AG04450 (cell line): Measurements from ENCODE around the gene ESRRG. TPM values are rescaled to one million over a fixed set of nuclear protein-coding genes. Genes with fewer than 3 reads are reported as not detected.

Experiments
- CTCF ChIA-PET: fragments of 300-600, 350-600 bp; formaldehyde crosslinking; extraction: SDS; loops from one replicate; lab custom pipeline; 2022; ENCODE audit warnings: antibody characterized with exemption, inconsistent platforms; lab: Charles Lee
- POLR2A ChIA-PET: fragments of 350-600 bp; formaldehyde crosslinking; extraction: SDS; loops from one replicate; lab custom pipeline; 2021; ENCODE audit warnings: antibody characterized with exemption, inconsistent platforms; lab: Yijun Ruan, JAX
- DNase-seq: peaks from one replicate; pipeline ENCODE4 v3.0.0-alpha.2; 2011; ENCODE audit warnings: low read depth, low spot score
- H3K27ac ChIP-seq: one replicate; pipeline ENCODE4 v1.5.1; 2012; ENCODE audit warnings: low read depth, low read length, control low read depth
- H3K27me3 ChIP-seq: one replicate; pipeline ENCODE4 v1.6.0; 2012; ENCODE audit warnings: low read length; ENCODE audit not compliant: control insufficient read depth, insufficient read depth
- H3K4me3 ChIP-seq: 2 replicates; pipeline ENCODE4 v1.5.1; 2011; ENCODE audit warnings: mild to moderate bottlenecking, low read depth, low read length, control low read depth
- H3K9me3 ChIP-seq: 2 replicates; pipeline ENCODE4 v1.5.1; 2012; ENCODE audit warnings: low read length; ENCODE audit not compliant: control insufficient read depth, insufficient read depth
- polyA plus RNA-seq: library from polyadenylated mRNA; depleted of rRNA; stranded (reverse); fragments of >200 nt; gene quantifications from 2 replicates; pipeline ENCODE4 v1.2.3, GENCODE V29; 2011
- TF ChIP-seq, protein P1 (sequence below): IDR thresholded peaks from 2 replicates; pipeline ENCODE4 v1.5.1; 2011; ENCODE audit warnings: low read depth, low read length, control low read depth, inconsistent platforms

ESRRG gene
- polyA plus RNA-seq, 1 experiment = 0.22 TPM

DNA sequence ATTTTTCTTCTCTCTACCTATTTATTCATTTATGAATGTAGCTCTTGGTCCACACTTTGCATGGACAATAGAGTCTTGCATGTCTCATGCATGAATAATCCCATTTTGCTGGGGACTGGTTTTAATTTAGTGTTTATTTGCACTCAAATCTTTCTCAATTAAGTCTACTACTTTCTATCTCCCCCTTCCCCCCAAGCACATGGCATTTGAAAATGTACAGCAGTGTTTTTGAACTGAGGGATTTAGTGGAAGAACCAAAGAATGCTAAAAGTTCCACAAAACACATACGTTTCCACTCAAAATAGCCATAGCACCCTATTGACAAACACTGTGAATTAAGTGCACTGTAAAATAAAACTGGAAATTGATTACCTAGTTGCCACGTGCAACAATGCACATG lies 180.5 kb downstream of the ESRRG start:
- Histone ChIP-seq H3K4me3 (no peak overlapping the region), H3K9me3 (no peaks in the 10 kb centered on the region), H3K27me3 (no peaks in the 10 kb centered on the region), H3K27ac (no peak overlapping the region)
- TF ChIP-seq, protein P1, sequence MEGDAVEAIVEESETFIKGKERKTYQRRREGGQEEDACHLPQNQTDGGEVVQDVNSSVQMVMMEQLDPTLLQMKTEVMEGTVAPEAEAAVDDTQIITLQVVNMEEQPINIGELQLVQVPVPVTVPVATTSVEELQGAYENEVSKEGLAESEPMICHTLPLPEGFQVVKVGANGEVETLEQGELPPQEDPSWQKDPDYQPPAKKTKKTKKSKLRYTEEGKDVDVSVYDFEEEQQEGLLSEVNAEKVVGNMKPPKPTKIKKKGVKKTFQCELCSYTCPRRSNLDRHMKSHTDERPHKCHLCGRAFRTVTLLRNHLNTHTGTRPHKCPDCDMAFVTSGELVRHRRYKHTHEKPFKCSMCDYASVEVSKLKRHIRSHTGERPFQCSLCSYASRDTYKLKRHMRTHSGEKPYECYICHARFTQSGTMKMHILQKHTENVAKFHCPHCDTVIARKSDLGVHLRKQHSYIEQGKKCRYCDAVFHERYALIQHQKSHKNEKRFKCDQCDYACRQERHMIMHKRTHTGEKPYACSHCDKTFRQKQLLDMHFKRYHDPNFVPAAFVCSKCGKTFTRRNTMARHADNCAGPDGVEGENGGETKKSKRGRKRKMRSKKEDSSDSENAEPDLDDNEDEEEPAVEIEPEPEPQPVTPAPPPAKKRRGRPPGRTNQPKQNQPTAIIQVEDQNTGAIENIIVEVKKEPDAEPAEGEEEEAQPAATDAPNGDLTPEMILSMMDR = no peak
- CTCF ChIA-PET = no interaction called here
- POLR2A ChIA-PET = no interaction called here
- no peak for DNase-seq

DNA sequence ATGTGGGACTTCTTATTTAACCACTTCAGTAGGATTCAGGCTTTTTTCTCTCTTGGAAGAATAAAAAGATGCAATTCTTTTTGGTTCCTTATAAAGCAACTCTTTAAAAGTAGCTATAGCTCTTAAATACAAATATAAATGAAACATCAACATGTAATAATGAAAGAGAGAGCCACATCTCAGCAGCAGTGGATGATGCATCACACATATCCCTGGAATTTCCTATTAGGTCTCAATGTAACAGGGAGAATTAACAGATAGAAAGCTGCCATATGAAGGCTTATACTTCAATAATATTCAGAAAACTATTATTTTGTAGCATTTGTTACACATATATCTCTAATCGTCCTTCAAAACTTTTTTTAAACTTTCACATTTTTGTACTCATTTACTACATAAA lies 181.0 kb downstream of the ESRRG start:
- Histone ChIP-seq H3K9me3 (no peaks in the 10 kb centered on the region), H3K27ac (no peak overlapping the region), H3K27me3 (no peaks in the 10 kb centered on the region), H3K4me3 (no peak overlapping the region)
- POLR2A ChIA-PET = no interaction called here
- TF ChIP-seq, protein P1 = no peak
- CTCF ChIA-PET = no interaction called here
- no peak for DNase-seq

DNA sequence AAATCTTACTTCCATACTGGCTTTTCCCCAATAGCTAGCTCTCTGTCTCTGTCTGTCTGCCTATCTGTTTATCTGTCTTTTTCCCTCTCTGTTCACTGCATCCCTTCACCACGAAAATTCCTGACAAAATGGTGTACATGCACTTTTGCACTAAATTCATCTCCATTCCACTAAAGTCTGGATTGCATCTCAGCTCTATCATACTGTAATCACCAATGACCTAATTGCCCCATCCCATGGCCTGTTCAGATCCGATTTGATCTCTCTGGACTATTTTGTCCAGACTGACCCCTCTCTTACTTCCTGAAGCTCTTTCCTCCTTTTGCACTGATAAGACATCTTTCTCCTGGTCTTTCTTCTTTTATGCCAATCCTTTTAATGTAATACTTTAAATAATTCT lies 187.5 kb downstream of the ESRRG start:
- Histone ChIP-seq H3K27me3 (no peaks in the 10 kb centered on the region), H3K4me3 (no peak overlapping the region), H3K9me3 (no peaks in the 10 kb centered on the region), H3K27ac (no peak overlapping the region)
- DNase-seq = no peak
- TF ChIP-seq, protein P1 = no peak
- POLR2A ChIA-PET = no interaction called here
- CTCF ChIA-PET = interaction anchor here (1.1 kb wide), 1 partner anchor 13 kb away, joined by 4 read pairs; no protein-coding TSS in a partner anchor

DNA sequence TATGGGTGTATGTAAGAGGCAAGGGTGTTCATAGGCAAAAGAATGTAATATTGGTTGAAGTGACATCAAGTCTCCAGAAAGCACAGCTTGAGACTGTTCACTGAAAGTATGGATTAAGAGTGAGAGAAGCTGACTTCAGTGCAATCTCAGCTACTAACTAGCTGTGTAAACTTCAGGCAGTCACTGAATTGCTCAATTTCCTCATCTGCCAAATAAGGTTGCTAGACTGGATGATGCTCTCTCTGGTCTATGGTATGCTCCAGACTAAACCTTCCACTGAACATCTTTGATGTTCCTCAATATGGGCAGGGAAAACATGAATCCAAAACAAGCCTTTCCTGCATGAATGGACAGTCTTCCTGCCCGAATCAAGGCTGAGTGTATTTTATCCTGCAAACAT lies 188.2 kb downstream of the ESRRG start:
- TF ChIP-seq, protein P1 = no peak
- H3K4me3 ChIP-seq = no peak overlapping the region
- POLR2A ChIA-PET = interaction anchor here (0.9 to 1.8 kb wide), 2 partner anchors 11 to 71 kb away, joined by 3 to 6 read pairs; no protein-coding TSS in a partner anchor
- CTCF ChIA-PET = interaction anchor here (1.2 kb wide), 1 partner anchor 314 kb away, joined by 4 read pairs; no protein-coding TSS in a partner anchor
- no peak overlapping the region for H3K27ac ChIP-seq
- no peaks in the 10 kb centered on the region for H3K9me3 ChIP-seq
- H3K27me3 ChIP-seq = no peaks in the 10 kb centered on the region
- DNase-seq = peak; percentile 18

DNA sequence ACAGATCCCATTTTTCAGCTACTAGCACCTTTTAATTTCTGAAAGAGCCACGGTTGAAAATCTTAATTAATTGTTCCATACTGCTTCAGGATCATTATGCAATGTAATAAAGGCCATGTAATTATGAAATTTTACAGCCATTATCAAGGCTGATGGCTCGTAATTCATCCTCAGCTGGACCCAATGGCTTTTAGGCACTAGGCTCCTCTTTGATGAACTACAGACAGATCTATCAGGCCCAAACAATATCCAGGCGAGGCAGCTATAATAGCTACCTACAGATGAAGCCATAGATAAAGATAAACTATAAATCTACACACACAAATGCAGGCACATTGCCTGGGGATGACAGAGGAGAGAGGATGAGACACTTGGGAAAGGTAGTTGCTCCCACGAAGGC lies 189.5 kb downstream of the ESRRG start:
- CTCF ChIA-PET = interaction anchor here (1.2 kb wide), 1 partner anchor 312 kb away, joined by 4 read pairs; no protein-coding TSS in a partner anchor
- POLR2A ChIA-PET = interaction anchor here (1.8 kb wide), 1 partner anchor 10 kb away, joined by 6 read pairs; no protein-coding TSS in a partner anchor

More for the DNA sequence above, 189.5 kb downstream of the ESRRG start:
- H3K27me3 ChIP-seq = no peaks in the 10 kb centered on the region
- H3K4me3 ChIP-seq = no peak overlapping the region
- DNase-seq = no peak
- no peaks in the 10 kb centered on the region for H3K9me3 ChIP-seq
- no peak overlapping the region for H3K27ac ChIP-seq
- TF ChIP-seq, protein P1 = no peak
